Activated CD8-positive, alpha-beta memory T cell treated with anti-CD3 and anti-CD28 coated beads, Interleukin-2, amount 50 U/mL, for 48 hours (primary cell): ENCODE measurements around the gene LSR.
"Not testable (repeated sequence)": the region's sequence is repeated elsewhere in the genome, so short reads cannot be mapped to it uniquely, and the experiment has no call there.

Source experiments
- DNase-seq: peaks from one replicate; pipeline ENCODE4 v3.0.0-alpha.2; 2020

LSR gene

DNA sequence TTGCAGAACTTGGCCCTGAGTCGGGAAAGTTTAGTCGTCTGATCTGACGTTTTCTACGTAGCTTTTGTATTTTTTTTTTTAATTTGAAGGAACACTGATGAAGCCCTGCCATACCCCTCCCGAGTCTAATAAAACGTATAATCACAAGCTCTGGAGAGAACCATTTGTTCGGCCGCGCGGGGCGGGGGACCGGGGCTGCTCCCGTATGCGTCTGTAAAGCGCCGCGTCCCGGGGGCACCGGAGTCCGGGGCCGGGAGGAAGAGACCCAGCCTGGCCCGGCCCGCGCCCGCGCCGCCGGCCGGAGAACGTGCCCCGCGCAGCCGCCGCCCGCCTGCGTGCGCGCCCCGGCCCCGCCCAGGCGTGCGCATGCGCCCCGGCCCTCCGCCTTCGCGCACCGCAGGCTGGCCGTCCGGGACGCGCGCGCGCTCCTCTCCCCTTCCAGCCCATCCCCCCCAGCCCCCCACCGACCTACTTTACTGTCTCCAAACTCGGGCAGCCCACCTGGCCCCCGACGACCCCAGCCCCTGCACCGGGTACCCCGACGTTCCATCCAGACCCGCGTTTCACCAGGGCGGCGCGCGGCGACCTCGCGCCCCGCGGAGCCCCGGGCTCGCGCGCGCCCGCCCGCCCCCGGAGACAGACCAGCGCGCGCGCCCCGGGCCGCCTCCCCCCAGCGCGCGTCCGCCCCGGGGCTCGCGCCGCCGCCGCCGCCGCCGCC lies 19.2 kb downstream of the LSR start:
- DNase-seq = peak; percentile 89

DNA sequence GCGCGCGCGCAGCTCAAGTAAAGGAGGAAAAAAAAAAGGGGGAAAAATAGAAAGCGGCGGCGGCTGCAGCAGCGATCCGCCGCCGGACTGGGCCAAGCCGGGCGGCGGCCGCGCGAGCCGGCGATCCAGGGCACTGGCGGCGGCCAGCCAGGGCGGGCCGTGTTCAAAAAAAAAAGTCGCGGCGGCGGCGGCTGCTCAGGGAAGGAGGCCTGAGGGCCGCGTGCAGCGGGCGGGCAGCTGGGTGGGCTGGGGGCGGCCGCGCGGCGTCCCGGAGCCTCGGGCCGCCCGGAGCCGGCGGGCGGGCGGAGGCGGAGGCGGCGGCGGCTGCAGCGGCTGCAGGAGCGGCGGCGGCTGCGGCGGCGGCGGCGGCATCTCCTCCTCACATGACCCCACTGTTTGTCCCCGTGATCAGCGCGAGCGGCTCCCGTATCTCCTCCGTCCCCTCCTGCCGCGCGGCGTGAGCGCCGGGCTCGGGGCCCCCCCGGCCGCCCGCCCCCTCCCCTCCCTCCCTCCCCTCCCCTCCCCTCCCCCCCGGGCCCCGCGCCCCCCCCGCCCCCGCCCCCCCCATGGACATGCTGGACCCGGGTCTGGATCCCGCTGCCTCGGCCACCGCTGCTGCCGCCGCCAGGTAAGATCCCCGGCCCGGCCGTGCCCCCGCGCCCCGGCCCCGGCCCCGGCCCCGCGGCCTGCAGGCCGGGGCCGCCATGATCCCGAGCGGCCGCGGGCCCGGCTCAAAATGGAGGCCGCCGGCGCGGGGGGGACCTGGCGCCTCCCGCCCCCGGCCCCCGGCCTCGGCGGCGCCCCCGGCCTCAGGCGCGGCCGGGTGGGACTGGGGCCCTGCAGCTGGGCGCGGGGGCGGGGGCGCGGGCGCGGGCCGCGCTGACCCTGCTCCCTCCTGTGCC lies 20.0 kb downstream of the LSR start, which contains the start of gene USF2:
Gene USF2 (plus strand): TSS at position 427 of the 902 bp plus-strand sequence. CDS start 140 bp downstream, at position 567.
- peak; percentile 81 for DNase-seq

DNA sequence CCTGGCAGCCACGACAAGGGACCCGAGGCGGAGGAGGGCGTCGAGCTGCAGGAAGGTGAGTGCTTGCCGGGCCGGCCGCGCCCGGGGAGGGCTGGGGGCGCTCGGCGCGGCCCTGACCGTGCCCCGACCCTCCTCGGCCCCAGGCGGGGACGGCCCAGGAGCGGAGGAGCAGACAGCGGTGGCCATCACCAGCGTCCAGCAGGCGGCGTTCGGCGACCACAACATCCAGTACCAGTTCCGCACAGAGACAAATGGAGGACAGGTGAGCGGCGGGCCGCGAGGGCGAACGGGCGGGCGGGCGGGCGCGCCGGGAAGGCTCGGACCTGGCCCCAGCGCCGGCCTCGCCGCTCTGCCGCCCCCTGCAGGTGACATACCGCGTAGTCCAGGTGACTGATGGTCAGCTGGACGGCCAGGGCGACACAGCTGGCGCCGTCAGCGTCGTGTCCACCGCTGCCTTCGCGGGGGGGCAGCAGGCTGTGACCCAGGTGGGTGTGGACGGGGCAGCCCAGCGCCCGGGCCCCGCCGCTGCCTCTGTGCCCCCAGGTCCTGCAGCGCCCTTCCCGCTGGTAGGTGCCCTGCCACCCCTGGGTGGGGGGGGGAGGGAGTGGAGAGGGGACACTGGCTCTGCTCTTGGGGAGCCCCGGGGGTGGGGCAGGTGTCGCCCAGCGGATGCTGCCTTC lies 20.8 kb downstream of the LSR start:
- peak; percentile 89 for DNase-seq

- DNase-seq = no peak
These were observed 21.6 kb downstream of the LSR start for GRCh38 chr19:35270381-35270811.

GRCh38 chr19:35271546-35271945 lies 22.7 kb downstream of the LSR start:
- no peak for DNase-seq

- DNase-seq = no peak
These were observed 23.4 kb downstream of the LSR start for GRCh38 chr19:35272122-35272719.

- no peak for DNase-seq
These were observed 24.3 kb downstream of the LSR start for GRCh38 chr19:35272954-35273649.

DNA sequence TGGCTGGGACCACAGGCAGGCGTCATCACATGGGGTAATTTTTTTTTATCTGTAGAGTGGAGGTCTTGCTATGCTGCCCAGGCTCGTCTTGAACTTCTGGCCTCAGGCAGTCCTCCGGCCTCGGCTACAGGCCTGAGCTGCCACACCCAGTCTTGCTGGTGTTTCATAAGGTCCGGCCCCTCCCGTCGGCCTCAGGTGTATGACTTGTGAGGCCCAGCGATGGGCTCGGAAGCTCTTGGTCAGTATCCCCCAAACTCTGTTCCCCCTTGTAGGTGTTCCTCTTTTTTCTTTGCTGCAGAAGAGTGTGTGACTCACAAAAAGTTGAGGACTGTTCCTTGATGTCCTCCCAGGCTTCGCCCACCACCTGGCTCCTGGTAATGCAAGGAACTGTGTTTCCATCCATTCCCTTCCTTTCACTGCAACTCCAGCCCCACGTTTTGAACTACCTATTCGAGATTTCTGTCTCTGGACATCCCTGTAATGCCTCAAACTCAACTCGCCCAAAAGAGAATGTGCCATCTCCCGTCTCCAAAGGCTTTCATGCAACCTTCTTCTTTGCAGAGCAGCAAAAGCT lies 25.0 kb downstream of the LSR start:
- DNase-seq = no peak

GRCh38 chr19:35274323-35274722 lies 25.5 kb downstream of the LSR start:
- no peak for DNase-seq

- DNase-seq = no peak
These were observed 28.0 kb downstream of the LSR start for GRCh38 chr19:35276706-35277281.

DNA sequence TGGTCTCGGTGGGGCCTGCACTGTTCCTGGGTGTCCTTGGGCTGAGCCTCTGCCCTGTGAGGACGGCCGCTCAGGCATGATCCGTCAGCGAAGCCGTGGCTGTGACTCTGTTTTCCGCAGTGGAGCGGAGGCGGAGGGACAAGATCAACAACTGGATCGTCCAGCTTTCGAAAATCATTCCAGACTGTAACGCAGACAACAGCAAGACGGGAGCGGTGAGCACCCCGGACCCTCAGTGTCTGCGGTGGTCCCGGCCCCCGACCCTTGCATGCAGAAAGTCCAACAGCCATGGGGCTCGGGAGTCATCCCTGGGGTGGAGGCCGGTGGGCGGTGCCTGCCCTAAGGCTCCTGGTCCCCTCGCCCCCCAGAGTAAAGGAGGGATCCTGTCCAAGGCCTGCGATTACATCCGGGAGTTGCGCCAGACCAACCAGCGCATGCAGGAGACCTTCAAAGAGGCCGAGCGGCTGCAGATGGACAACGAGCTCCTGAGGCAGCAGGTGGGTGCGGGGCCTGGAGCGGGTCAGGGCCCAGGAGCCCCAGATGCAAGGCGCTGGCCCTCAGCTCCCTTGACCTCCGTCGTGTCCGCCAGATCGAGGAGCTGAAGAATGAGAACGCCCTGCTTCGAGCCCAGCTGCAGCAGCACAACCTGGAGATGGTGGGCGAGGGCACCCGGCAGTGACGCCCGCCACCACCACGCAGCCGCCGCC lies 29.9 kb downstream of the LSR start:
- DNase-seq = no peak

DNA sequence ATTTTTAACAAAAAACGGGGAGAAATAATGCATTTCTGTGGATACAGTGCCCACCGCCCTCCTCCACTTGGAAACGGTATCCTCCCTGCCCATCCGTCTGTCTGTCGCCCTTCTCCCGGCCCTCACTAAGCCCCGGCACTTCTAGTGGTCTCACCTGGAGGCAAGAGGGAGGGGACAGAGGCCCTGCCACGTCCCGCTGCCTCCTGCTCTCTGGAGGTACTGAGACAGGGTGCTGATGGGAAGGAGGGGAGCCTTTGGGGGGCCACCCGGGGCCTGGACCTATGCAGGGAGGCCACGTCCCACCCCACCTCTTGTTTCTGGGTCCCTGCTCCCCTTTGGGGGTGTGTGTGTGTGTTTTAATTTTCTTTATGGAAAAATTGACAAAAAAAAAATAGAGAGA lies 30.6 kb downstream of the LSR start:
- no peak for DNase-seq

DNA sequence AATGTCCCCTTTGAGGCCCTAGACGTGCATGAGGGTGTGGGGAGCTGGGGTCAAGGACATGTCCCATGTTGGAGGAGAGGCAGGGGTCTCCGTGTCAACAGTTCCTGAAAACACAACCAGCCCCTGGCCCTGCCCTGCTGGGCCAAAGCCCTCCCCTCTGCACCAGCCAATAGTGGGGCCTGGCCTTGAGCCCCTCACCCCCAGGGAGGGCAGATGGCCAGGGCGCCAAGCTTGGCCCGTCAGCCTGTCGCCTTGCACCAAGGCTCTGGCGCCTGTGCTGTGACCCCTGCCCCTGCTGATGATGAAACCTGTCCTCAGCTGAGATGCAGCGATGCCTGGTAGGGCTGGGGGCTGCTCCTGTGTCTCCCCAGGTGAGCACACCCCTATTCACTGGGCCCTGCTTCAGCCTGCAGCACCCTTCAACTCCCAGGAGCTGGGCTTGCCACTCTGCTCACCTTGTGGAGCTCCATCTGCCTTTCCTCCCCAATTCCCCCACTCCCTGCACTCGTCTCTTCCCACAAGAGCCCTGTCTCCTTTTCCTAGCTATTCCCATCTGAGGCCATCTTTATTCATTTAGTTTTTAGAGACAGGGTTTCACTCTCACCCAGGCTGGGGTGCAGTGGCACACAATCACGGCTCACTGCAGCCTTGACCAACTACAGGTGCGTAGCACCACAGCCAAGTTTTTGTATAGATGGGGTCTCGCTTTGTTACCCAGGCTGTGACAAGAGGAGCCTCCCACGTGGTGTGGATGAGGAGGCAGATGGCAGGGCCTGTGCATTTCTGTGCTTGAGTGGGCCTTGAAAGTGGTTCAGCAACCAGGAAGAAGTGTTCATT lies 31.4 kb downstream of the LSR start:
- no peak for DNase-seq

- no peak for DNase-seq
These were observed 32.5 kb downstream of the LSR start for GRCh38 chr19:35281303-35281702.

DNA sequence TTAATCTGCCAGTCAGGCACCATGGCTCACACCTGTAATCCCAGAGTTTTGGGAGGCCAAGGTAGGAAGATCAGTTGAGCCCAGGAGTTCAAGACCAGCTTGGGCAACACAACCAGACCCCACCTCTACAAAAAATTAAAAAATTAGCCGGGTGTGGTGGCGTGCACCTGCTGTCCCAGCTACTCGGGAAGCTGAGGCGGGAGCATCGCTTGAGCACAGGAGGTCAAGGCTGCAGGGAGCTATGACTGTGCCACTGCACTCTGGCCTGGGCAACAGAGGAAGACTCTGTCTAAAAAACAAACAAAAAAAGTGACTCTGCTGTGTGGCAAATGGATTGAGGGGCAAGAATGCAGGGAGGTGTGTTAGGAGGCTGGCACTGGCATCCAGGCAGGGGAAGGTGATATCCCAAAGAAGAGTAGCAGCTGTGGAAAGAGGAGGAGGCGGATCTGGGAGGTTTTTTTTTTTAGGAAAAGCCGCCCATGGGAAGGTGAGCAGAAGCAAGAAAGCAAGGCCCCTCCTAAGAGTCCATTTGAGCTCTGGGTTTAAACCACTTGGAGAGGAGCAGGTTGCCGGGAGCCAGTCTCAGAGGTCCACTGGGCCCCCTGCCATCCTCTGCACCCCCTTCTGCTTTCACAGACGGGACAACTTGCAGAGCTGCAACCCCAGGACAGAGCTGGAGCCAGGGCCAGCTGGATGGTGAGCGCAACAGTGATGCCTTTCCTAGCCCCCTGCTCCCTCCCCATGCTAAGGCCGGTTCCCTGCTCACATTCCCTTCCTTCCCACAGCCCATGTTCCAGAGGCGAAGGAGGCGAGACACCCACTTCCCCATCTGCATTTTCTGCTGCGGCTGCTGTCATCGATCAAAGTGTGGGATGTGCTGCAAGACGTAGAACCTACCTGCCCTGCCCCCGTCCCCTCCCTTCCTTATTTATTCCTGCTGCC lies 35.6 kb downstream of the LSR start:
- no peak for DNase-seq

DNA sequence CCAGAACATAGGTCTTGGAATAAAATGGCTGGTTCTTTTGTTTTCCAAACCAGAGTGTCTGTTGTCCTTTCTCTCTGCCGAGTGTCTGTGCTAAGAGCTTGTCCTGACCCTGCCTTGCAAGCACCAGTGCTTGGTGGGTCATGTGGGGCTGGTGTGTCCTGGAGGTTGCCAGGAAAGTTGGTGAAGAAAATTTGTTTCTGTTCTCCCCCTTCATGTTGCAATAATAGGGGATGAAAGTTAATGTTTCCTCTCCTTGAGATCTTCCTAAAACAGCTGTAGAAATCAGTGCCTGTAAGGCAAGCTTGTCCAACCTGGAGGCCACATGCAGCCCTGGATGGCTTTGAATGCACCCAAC lies 36.3 kb downstream of the LSR start:
- no peak for DNase-seq

GRCh38 chr19:35285465-35285864 lies 36.7 kb downstream of the LSR start:
- not testable (repeated sequence) for DNase-seq

DNA sequence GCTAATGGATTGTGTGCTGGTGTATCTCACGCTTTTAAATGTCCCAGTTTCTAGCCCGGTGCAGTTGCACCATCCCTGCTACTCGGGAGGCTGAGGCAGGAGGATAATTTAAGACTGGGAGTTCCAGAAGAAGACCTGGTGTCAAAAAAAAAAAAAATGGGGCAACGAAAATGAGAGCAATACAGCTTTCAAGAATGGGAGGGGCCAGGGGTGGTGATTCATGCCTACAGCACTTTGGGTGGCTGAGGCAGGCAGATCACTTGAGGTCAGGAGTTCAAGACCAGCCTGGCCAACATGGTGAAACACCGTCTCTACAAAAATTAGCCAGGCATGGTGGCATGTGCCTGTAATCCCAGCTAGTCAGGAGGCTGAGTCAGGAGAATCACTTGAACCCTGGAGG lies 37.3 kb downstream of the LSR start:
- DNase-seq = not testable (repeated sequence)

- no peak for DNase-seq
These were observed 38.9 kb downstream of the LSR start for GRCh38 chr19:35287713-35288112.
